ENCODE data around the gene ETV2.

The ETV2 gene

GRCh38 chr19:35622750-35623149 is 18.8 kb upstream of the ETV2 start:
- Histone ChIP-seq H3K36me3 (ENCODE audit: control insufficient read depth in 2 of 2, insufficient read depth in 1 of 2, low read length in 2 of 2) (peaks cover 59 to 88% of the 10 kb centered on the region in 2 experiments), H3K4me1 (ENCODE audit: control insufficient read depth, insufficient read depth, low read length) (peaks cover 3% of the 10 kb centered on the region), H3K4me3 (ENCODE audit: low read depth, low read length) (no peak overlapping the region), H3K9me3 (ENCODE audit: control insufficient read depth, insufficient read depth, low read depth, low read length) (no peaks in the 10 kb centered on the region), H3K27ac (ENCODE audit: extremely low read depth, low read depth, low read length) (peak overlapping the region; percentile 36; the same call in 1 of the 2 replicates)
- ChIA-PET POLR2A (interaction anchor here (0.9 to 4.1 kb wide), 6 partner anchors 9 to 80 kb away, joined by 3 to 25 read pairs (median 9); partner anchors contain the start of genes COX6B1 and HAUS5), CTCF (interaction anchor here (0.6 to 1.5 kb wide), 4 partner anchors 10 to 1736 kb away, joined by 3 to 7 read pairs (median 4); partner anchors contain the start of gene HAUS5)
- TF ChIP-seq SCRT2 (tag by site-specific recombination; IDR thresholded peaks at IDR 0.05) (no peak), ZNF529 (tag by site-specific recombination; IDR thresholded peaks at IDR 0.05; ENCODE audit: insufficient replicate concordance) (no peak), ZBTB48 (tag by site-specific recombination; IDR thresholded peaks at IDR 0.05) (no peak)
- TF ChIP-seq, protein P1, sequence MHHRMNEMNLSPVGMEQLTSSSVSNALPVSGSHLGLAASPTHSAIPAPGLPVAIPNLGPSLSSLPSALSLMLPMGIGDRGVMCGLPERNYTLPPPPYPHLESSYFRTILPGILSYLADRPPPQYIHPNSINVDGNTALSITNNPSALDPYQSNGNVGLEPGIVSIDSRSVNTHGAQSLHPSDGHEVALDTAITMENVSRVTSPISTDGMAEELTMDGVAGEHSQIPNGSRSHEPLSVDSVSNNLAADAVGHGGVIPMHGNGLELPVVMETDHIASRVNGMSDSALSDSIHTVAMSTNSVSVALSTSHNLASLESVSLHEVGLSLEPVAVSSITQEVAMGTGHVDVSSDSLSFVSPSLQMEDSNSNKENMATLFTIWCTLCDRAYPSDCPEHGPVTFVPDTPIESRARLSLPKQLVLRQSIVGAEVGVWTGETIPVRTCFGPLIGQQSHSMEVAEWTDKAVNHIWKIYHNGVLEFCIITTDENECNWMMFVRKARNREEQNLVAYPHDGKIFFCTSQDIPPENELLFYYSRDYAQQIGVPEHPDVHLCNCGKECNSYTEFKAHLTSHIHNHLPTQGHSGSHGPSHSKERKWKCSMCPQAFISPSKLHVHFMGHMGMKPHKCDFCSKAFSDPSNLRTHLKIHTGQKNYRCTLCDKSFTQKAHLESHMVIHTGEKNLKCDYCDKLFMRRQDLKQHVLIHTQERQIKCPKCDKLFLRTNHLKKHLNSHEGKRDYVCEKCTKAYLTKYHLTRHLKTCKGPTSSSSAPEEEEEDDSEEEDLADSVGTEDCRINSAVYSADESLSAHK (tag by site-specific recombination; IDR thresholded peaks at IDR 0.05): no peak
- TF ChIP-seq, protein P2, sequence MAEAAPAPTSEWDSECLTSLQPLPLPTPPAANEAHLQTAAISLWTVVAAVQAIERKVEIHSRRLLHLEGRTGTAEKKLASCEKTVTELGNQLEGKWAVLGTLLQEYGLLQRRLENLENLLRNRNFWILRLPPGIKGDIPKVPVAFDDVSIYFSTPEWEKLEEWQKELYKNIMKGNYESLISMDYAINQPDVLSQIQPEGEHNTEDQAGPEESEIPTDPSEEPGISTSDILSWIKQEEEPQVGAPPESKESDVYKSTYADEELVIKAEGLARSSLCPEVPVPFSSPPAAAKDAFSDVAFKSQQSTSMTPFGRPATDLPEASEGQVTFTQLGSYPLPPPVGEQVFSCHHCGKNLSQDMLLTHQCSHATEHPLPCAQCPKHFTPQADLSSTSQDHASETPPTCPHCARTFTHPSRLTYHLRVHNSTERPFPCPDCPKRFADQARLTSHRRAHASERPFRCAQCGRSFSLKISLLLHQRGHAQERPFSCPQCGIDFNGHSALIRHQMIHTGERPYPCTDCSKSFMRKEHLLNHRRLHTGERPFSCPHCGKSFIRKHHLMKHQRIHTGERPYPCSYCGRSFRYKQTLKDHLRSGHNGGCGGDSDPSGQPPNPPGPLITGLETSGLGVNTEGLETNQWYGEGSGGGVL (tag by site-specific recombination; IDR thresholded peaks at IDR 0.05): no peak

- H3K9me3 ChIP-seq (ENCODE audit: control insufficient read depth, insufficient read depth, low read depth, low read length): no peaks in the 10 kb centered on the region
- peaks cover 6% of the 10 kb centered on the region for H3K4me1 ChIP-seq (ENCODE audit: control insufficient read depth, insufficient read depth, low read length)
- H3K36me3 ChIP-seq (ENCODE audit: control insufficient read depth in 2 of 2, insufficient read depth in 1 of 2, low read length in 2 of 2): peaks cover 52 to 81% of the 10 kb centered on the region in 2 experiments
- CTCF ChIA-PET: interaction anchor here (1.2 to 1.7 kb wide), 4 partner anchors 11 to 75 kb away, joined by 3 to 7 read pairs (median 4); partner anchors contain the start of gene HAUS5
- TF ChIP-seq ZNF76 (tag by site-specific recombination; IDR thresholded peaks at IDR 0.05; ENCODE audit: borderline replicate concordance, low read depth) (no peak), ZNF623 (tag by site-specific recombination; IDR thresholded peaks at IDR 0.05) (peak; percentile 94)
- POLR2A ChIA-PET: interaction anchor here (0.5 to 4.1 kb wide), 8 partner anchors 9 to 117 kb away, joined by 3 to 25 read pairs (median 7); partner anchors contain the start of genes COX6B1 and HAUS5
- peak overlapping the region; percentile 46; the same call in 1 of the 2 replicates for H3K27ac ChIP-seq (ENCODE audit: extremely low read depth, low read depth, low read length)
- H3K4me3 ChIP-seq (ENCODE audit: low read depth, low read length): no peak overlapping the region
Observed at GRCh38 chr19:35623327-35624010, 18.1 kb upstream of the ETV2 start.

DNA sequence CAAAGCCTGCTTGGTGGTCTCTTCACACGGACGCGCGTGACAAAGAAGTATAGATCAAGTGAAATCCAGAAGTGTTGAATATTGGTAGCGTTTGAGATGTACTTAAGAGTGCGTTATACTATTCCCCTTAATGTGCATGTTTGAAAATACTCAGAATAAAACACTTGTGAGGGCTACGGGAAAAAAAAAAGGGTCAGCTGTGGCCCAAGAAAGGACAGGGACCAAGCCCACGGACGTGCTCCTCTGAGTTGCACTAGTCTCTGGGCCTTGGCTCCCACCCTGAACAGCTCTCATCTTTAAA is 13.3 kb upstream of the ETV2 start:
- no peak for TF ChIP-seq ZNF133 (tag by site-specific recombination; IDR thresholded peaks at IDR 0.05)
- peak; percentile 75; the same call in 1 of the 2 replicates for TF ChIP-seq ZNF561 (tag by site-specific recombination; IDR thresholded peaks at IDR 0.05; ENCODE audit: borderline replicate concordance)
- 0 out of 2 replicates have a peak, but pooled peaks have one; percentile 51 for TF ChIP-seq ZNF610 (tag by site-specific recombination; IDR thresholded peaks at IDR 0.05; ENCODE audit: borderline replicate concordance)
- no peaks in the 10 kb centered on the region for H3K9me3 ChIP-seq (ENCODE audit: control insufficient read depth, insufficient read depth, low read depth, low read length)
- peak overlapping the region; percentile 83 for H3K27ac ChIP-seq (ENCODE audit: extremely low read depth, low read depth, low read length)
- peak overlapping the region; percentile 48 for H3K4me3 ChIP-seq (ENCODE audit: low read depth, low read length)
- H3K36me3 ChIP-seq (ENCODE audit: control insufficient read depth in 2 of 2, insufficient read depth in 1 of 2, low read length in 2 of 2): peaks cover 40 to 70% of the 10 kb centered on the region in 2 experiments
- ChIA-PET CTCF (interaction anchor here (0.6 to 1.2 kb wide), 2 partner anchors 74 to 200 kb away, joined by 3 read pairs; no protein-coding TSS in a partner anchor), POLR2A (interaction anchor here (0.5 to 1.7 kb wide), 9 partner anchors 9 to 302 kb away, joined by 3 to 11 read pairs (median 4); partner anchors contain the start of genes COX6B1 and HAUS5)
- H3K4me1 ChIP-seq (ENCODE audit: control insufficient read depth, insufficient read depth, low read length): peaks cover 13% of the 10 kb centered on the region
